Measurements from ENCODE around the gene SNRNP48. TPM values are rescaled to one million over a fixed set of nuclear protein-coding genes. Genes with fewer than 3 reads are reported as not detected.

Gene SNRNP48
- total RNA-seq, 1 donor from 2014 or later = 9.6 TPM

- H3K27me3 ChIP-seq = no peaks in the 10 kb centered on the region
- TF ChIP-seq POLR2A (IDR thresholded peaks at IDR 0.05) (no peak), CTCF (IDR thresholded peaks at IDR 0.05) (peak in 2 of 3 experiments; percentile 54 to 57)
- no peak overlapping the region for H3K27ac ChIP-seq
- intact Hi-C loops (cut with DNase I) = no loop called here
- no peak for DNase-seq (ENCODE audit: extremely low spot score in 2 of 2)
- no peaks in the 10 kb centered on the region for H3K36me3 ChIP-seq
- H3K4me1 ChIP-seq = peaks cover 11% of the 10 kb centered on the region
- no peaks in the 10 kb centered on the region for H3K9me3 ChIP-seq
- H3K4me3 ChIP-seq = no peak overlapping the region
These were observed 25.8 kb downstream of the SNRNP48 start for GRCh38 chr6:7615611-7616383.

GRCh38 chr6:7617801-7618764 lies 28.1 kb downstream of the SNRNP48 start:
- intact Hi-C loops (cut with DNase I) = no loop called here
- no peak for TF ChIP-seq CTCF (IDR thresholded peaks at IDR 0.05)
- TF ChIP-seq POLR2AphosphoS5 (IDR thresholded peaks at IDR 0.05; ENCODE audit: insufficient read depth in 1 of 2, low read depth in 1 of 2) = peak in 1 of 2 donors; percentile 47
- no peak for TF ChIP-seq POLR2A (IDR thresholded peaks at IDR 0.05)
- Histone ChIP-seq H3K36me3 (no peaks in the 10 kb centered on the region), H3K9me3 (no peaks in the 10 kb centered on the region), H3K4me1 (peaks cover 11% of the 10 kb centered on the region), H3K27ac (no peak overlapping the region), H3K27me3 (no peaks in the 10 kb centered on the region), H3K4me3 (no peak overlapping the region)
- peak in 1 of 2 donors; percentile 84 for DNase-seq (ENCODE audit: extremely low spot score in 2 of 2)

- Histone ChIP-seq H3K4me1 (peaks cover 11% of the 10 kb centered on the region), H3K9me3 (no peaks in the 10 kb centered on the region), H3K4me3 (no peak overlapping the region), H3K27ac (no peak overlapping the region), H3K27me3 (no peaks in the 10 kb centered on the region), H3K36me3 (no peaks in the 10 kb centered on the region)
- no peak for TF ChIP-seq POLR2AphosphoS5 (IDR thresholded peaks at IDR 0.05; ENCODE audit: insufficient read depth in 1 of 2, low read depth in 1 of 2)
- no peak for DNase-seq (ENCODE audit: extremely low spot score in 2 of 2)
- intact Hi-C loops (cut with DNase I) = no loop called here
These were observed 31.8 kb downstream of the SNRNP48 start for GRCh38 chr6:7621761-7622160.

DNA sequence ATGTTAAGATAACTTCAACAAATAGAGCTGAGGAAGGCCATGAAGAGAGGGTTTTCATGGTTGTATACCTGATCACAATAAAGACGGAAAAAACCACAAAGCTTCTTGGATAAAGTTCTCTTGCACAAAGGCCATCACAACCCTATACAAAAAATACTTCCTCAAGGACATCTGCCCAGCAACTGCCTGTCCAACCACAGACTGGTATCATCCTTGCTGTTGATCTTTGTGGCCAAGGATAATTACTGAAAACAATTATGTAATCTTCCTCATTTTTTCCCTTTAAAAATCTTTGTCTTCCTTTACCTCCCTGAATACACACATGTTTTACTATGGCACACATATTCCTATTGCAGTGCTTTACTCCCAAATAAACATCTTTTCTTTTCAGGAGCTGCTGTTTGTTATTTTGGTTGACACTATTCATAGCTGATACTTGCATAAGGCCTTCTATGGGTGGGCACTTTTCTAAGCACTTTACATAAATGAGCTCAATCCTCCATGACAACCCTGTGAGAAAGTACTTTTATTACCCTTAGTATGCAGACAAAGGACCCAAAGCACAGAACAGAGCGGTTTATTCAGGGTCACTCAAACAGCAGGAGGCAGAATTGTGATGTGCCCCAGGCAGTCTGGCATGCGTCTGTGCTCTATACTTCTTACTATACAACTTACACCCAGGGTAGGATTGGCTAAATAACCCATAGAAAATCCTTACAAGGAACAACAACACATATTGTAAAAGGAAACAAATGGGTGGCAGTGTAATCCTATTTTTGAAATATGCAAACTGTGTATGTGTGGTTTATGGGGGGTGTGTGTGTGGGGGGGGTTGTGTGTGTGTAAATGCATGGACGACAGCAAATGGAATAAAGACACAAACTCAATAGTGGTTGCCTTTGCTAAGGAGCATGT lies 35.1 kb downstream of the SNRNP48 start:
- H3K4me3 ChIP-seq = no peak overlapping the region
- no peaks in the 10 kb centered on the region for H3K27me3 ChIP-seq
- DNase-seq (ENCODE audit: extremely low spot score in 2 of 2) = no peak
- H3K9me3 ChIP-seq = no peaks in the 10 kb centered on the region
- intact Hi-C loops (cut with DNase I) = no loop called here
- no peaks in the 10 kb centered on the region for H3K4me1 ChIP-seq
- H3K36me3 ChIP-seq = no peaks in the 10 kb centered on the region
- no peak for TF ChIP-seq POLR2A (IDR thresholded peaks at IDR 0.05)
- TF ChIP-seq CTCF (IDR thresholded peaks at IDR 0.05) = no peak
- TF ChIP-seq POLR2AphosphoS5 (IDR thresholded peaks at IDR 0.05; ENCODE audit: insufficient read depth in 1 of 2, low read depth in 1 of 2) = no peak
- H3K27ac ChIP-seq = no peak overlapping the region

GRCh38 chr6:7628479-7628878 lies 38.5 kb downstream of the SNRNP48 start:
- no peak for DNase-seq (ENCODE audit: extremely low spot score in 2 of 2)
- H3K4me1 ChIP-seq = no peaks in the 10 kb centered on the region
- no peak overlapping the region for H3K4me3 ChIP-seq
- intact Hi-C loops (cut with DNase I) = no loop called here
- no peak overlapping the region for H3K27ac ChIP-seq
- no peaks in the 10 kb centered on the region for H3K36me3 ChIP-seq
- TF ChIP-seq POLR2A (IDR thresholded peaks at IDR 0.05) = no peak
- no peak for TF ChIP-seq CTCF (IDR thresholded peaks at IDR 0.05)
- H3K9me3 ChIP-seq = no peaks in the 10 kb centered on the region
- no peaks in the 10 kb centered on the region for H3K27me3 ChIP-seq

Measured in vagina (tissue), 2 donors.